RWPE1 (cell line): Measurements from ENCODE around the gene ZNF182.
"Not testable (repeated sequence)": the region's sequence is repeated elsewhere in the genome, so short reads cannot be mapped to it uniquely, and the experiment has no call there.

Source experiments
- CTCF ChIA-PET: fragments of 350-600 bp; sonication (Branson Sonifier 250); formaldehyde crosslinking; extraction: SDS; loops from one replicate; lab custom pipeline; 2021; lab: Yijun Ruan, JAX
- POLR2A ChIA-PET: fragments of 400-600 bp; formaldehyde crosslinking; extraction: SDS; loops from one replicate; lab custom pipeline; 2020; ENCODE audit warnings: antibody characterized with exemption; ENCODE audit not compliant: low non-redundant PET; lab: Yijun Ruan, JAX
- DNase-seq: peaks from one replicate; pipeline ENCODE4 v3.0.0; 2012; ENCODE audit warnings: low spot score
- H3K27ac ChIP-seq: fragments of 450-650 bp; 2 replicates; pipeline ENCODE4 v1.5.1; 2017
- CTCF ChIP-seq: fragments of 450-650 bp; conservative IDR thresholded peaks from 2 replicates; pipeline ENCODE4 v1.5.1; 2017; ENCODE audit warnings: low read depth, mild to moderate bottlenecking

The ZNF182 gene

GRCh38 chrX:48030237-48030636 is 26.4 kb upstream of the ZNF182 start:
- POLR2A ChIA-PET: no interaction called here
- no peak for TF ChIP-seq CTCF
- no peak overlapping the region for H3K27ac ChIP-seq
- CTCF ChIA-PET: no interaction called here
- no peak for DNase-seq

- CTCF ChIA-PET: interaction anchor here (0.6 kb wide), 1 partner anchor 371 kb away, joined by 3 read pairs; no protein-coding TSS in a partner anchor
- TF ChIP-seq CTCF: no peak
These were observed 24.3 kb upstream of the ZNF182 start for GRCh38 chrX:48028091-48028490.

GRCh38 chrX:48027545-48027944 is 23.8 kb upstream of the ZNF182 start:
- POLR2A ChIA-PET, H3K27ac ChIP-seq, DNase-seq: not testable (repeated sequence)
- CTCF ChIA-PET: interaction anchor here (0.6 to 0.7 kb wide), 3 partner anchors 47 to 192 kb away, joined by 3 to 5 read pairs (median 4); no protein-coding TSS in a partner anchor

More at GRCh38 chrX:48028091-48028490, 24.3 kb upstream of the ZNF182 start:
- POLR2A ChIA-PET: no interaction called here
- no peak for DNase-seq
- H3K27ac ChIP-seq: no peak overlapping the region

GRCh38 chrX:48025561-48025960 is 21.8 kb upstream of the ZNF182 start:
- CTCF ChIA-PET: no interaction called here
- peak; percentile 50 for TF ChIP-seq CTCF
- peak overlapping the region; percentile 42; the same call in 1 of the 2 replicates for H3K27ac ChIP-seq
- POLR2A ChIA-PET: no interaction called here
- peak; percentile 26 for DNase-seq

GRCh38 chrX:48022738-48023137 is 18.9 kb upstream of the ZNF182 start:
- ChIA-PET POLR2A (no interaction called here), CTCF (no interaction called here)
- H3K27ac ChIP-seq: no peak overlapping the region
- DNase-seq: no peak
- TF ChIP-seq CTCF: no peak

GRCh38 chrX:48022100-48022499 is 18.3 kb upstream of the ZNF182 start:
- CTCF ChIA-PET: no interaction called here
- TF ChIP-seq CTCF: no peak
- H3K27ac ChIP-seq: no peak overlapping the region
- DNase-seq: no peak
- POLR2A ChIA-PET: no interaction called here

- ChIA-PET POLR2A (interaction anchor here (0.6 kb wide), 1 partner anchor 501 kb away, joined by 3 read pairs; no protein-coding TSS in a partner anchor), CTCF (no interaction called here)
- TF ChIP-seq CTCF: no peak
- peak overlapping the region; percentile 72 for H3K27ac ChIP-seq
- peak; percentile 52 for DNase-seq
These were observed 17.5 kb upstream of the ZNF182 start for GRCh38 chrX:48021026-48021900.

GRCh38 chrX:48020472-48020871 is 16.7 kb upstream of the ZNF182 start:
- DNase-seq, H3K27ac ChIP-seq, POLR2A ChIA-PET: not testable (repeated sequence)

GRCh38 chrX:48019892-48020291 is 16.1 kb upstream of the ZNF182 start:
- CTCF ChIA-PET: not testable (repeated sequence)

More at GRCh38 chrX:48020472-48020871, 16.7 kb upstream of the ZNF182 start:
- CTCF ChIA-PET: not testable (repeated sequence)

GRCh38 chrX:48016583-48017310 is 13.0 kb upstream of the ZNF182 start:
- CTCF ChIA-PET, POLR2A ChIA-PET, H3K27ac ChIP-seq, DNase-seq: not testable (repeated sequence)

More at GRCh38 chrX:48019892-48020291, 16.1 kb upstream of the ZNF182 start:
- DNase-seq, H3K27ac ChIP-seq, POLR2A ChIA-PET: not testable (repeated sequence)
